ENCODE measurements around the gene CLEC4G.

DNA sequence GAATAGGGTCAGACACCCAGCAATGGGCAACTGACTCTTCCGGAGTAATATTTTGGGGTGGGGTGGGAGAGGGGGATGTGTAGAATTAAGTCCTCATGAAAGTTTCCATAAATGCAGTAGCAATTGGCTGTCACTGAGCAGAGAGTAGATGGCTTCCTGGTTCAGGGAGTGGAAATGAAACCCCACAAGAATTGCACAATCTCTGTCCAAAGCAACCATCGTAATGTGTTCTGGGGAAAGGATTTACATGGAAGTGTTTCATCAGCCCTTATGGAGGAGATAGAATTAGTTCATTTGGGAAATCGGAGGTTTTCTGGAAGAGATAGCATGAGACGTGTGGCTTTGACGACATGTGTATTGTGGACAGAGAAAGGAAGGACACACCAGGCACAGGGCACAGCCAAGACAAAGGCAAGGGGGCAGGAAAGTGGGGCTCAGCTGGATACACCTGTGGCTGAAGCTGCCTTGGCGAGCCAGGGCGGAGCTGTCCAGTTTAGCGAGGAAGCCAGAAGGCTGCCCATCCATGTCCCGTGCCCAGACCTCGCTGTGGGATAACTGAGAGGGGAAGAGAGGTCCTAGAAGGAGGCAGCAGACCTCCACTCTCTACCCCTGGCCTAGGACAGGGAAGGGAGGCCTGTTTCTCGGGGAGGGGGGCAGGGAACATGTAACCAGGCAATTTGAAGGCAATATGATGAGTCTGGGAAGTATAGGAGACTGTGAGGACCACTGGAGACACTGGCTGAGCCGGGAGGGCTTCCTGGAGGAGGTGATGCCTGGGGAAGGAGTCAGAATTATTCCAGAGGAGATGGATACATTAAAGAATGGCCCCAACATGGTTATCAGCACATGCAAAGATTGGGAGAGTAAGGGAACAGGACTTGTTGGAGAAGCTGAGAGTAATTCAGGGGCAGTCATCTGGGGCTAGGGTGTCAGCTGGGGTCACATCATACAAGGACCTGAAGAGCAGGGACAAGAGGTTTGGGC, 2.6 kb upstream of the CLEC4G start:
- TF ChIP-seq, protein P1, sequence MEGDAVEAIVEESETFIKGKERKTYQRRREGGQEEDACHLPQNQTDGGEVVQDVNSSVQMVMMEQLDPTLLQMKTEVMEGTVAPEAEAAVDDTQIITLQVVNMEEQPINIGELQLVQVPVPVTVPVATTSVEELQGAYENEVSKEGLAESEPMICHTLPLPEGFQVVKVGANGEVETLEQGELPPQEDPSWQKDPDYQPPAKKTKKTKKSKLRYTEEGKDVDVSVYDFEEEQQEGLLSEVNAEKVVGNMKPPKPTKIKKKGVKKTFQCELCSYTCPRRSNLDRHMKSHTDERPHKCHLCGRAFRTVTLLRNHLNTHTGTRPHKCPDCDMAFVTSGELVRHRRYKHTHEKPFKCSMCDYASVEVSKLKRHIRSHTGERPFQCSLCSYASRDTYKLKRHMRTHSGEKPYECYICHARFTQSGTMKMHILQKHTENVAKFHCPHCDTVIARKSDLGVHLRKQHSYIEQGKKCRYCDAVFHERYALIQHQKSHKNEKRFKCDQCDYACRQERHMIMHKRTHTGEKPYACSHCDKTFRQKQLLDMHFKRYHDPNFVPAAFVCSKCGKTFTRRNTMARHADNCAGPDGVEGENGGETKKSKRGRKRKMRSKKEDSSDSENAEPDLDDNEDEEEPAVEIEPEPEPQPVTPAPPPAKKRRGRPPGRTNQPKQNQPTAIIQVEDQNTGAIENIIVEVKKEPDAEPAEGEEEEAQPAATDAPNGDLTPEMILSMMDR (IDR thresholded peaks at IDR 0.05; ENCODE audit: low read depth, low read length) = no peak
- TF ChIP-seq EZH2phosphoT487 (IDR thresholded peaks at IDR 0.05; ENCODE audit: low read depth) = no peak

All from OCI-LY3 (cell line).